SJCRH30 (cell line): ENCODE results near the gene CTNNA3. TPM values are rescaled to one million over a fixed set of nuclear protein-coding genes. Genes with fewer than 3 reads are reported as not detected.

Experiments used
- DNase-seq, 2 experiments: peaks; one replicate each; pipeline ENCODE4 v3.0.0-alpha.2; 2015 to 2020
- H3K27ac ChIP-seq: fragments of 250-450 bp; sonication (Bioruptor Pico); 2 replicates; pipeline ENCODE4 v1.5.1; 2020; ENCODE audit warnings: mild to moderate bottlenecking, moderate library complexity
- H3K27me3 ChIP-seq: fragments of 250-450 bp; sonication (Bioruptor Pico); 2 replicates; pipeline ENCODE4 v1.5.1; 2020; ENCODE audit warnings: mild to moderate bottlenecking, moderate library complexity
- H3K36me3 ChIP-seq: fragments of 250-450 bp; sonication (Bioruptor Pico); 2 replicates; pipeline ENCODE4 v1.5.1; 2020; ENCODE audit warnings: mild to moderate bottlenecking, moderate library complexity
- H3K4me1 ChIP-seq: fragments of 250-450 bp; sonication (Bioruptor Pico); 2 replicates; pipeline ENCODE4 v1.5.1; 2020; ENCODE audit warnings: mild to moderate bottlenecking, moderate library complexity
- H3K4me3 ChIP-seq: fragments of 250-450 bp; sonication (Bioruptor Pico); 2 replicates; pipeline ENCODE4 v1.5.1; 2020; ENCODE audit warnings: mild to moderate bottlenecking, moderate library complexity
- H3K9me3 ChIP-seq: fragments of 250-450 bp; sonication (Bioruptor Pico); replicated peaks from 2 replicates; pipeline ENCODE4 v1.5.1; 2020; ENCODE audit warnings: mild to moderate bottlenecking, moderate library complexity
- total RNA-seq: library from RNA; depleted of rRNA; stranded (reverse); fragments of >200 nt; shearing (Covaris generic); gene quantifications from 2 replicates; pipeline ENCODE4 v1.2.3, GENCODE V29; 2014

CTNNA3 gene
- total RNA-seq, 1 experiment from 2014 or later = 2.7 TPM

DNA sequence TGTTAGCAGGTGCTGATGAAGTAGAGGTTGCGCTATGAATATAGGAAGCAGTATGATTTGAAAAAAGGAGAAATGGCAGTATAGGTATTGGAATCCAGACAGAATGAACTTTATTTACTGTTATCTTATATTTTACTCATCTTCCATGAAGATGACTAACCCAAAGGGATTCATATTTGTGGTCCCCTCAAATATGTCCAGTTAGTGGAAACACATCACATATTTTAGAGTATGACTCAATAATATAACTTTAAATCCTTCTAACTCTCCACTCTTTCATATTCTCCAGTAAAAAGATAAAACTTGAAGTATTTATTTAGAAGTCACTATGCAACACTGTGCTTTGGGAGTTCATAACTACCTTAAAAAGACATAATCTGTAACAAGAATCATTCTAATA, 1056.6 kb downstream of the CTNNA3 start:
- Histone ChIP-seq H3K4me1 (peaks cover 7% of the 10 kb centered on the region), H3K27ac (no peak overlapping the region), H3K9me3 (no peaks in the 10 kb centered on the region), H3K27me3 (no peaks in the 10 kb centered on the region), H3K4me3 (no peak overlapping the region), H3K36me3 (no peaks in the 10 kb centered on the region)
- no peak for DNase-seq

DNA sequence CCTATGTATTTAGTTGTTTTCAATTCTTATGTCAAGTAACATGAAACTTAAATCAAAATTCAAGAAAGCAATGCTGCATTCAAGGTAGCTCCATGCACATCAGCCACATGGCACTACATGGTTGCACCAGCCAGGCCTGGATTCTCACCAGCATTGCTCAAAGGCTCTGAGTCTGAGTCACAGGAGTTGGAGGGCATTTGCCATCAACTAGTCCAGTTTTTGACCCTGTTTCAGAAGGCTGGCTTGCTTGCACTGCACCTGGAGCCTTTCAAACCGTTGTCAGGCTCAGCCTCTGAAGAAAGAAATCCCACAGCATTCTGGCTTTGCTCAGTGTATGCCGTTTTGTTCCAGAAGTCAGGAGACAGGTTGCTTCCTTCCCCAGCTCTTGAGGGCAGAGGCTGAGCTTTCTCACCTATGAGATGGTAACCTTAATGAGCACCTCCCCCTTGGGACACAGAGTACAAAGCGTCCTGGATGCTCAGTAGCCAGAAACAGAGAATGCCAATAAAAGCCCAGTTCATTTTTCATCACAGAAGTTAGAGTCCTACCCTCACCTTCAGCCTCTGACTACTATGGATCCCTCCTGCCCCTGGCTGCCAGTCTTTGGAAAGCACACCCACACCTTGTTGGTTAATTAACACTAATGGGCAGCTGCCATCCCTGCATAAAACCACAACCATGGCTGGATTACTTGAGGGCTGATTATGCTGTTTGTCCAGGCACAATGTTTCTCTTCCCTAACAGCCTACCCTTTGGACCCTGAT, 1058.5 kb downstream of the CTNNA3 start:
- peaks cover 7% of the 10 kb centered on the region for H3K4me1 ChIP-seq
- no peaks in the 10 kb centered on the region for H3K27me3 ChIP-seq
- no peak overlapping the region for H3K4me3 ChIP-seq
- H3K27ac ChIP-seq = no peak overlapping the region
- no peak for DNase-seq
- no peaks in the 10 kb centered on the region for H3K9me3 ChIP-seq
- H3K36me3 ChIP-seq = no peaks in the 10 kb centered on the region

DNA sequence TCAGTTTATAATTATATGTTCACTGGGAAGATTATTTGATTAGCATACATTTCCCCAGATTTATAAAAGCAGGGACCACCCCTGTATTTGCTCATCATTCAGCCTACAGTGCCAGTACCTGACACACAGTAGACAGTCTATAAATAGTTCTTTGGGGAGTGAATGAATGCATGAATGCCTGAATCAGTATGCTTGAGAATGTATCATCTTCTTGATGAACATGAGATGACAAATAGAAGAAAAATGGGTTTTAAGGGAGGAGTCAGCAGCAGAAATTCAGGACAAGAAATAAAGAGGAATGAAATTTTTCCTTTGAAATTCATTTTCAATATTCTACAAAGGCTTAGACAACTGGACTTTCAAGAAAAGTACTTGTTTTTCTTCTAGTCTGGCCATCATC, 1066.0 kb downstream of the CTNNA3 start:
- H3K27ac ChIP-seq = no peak overlapping the region
- no peak for DNase-seq
- no peak overlapping the region for H3K4me3 ChIP-seq

DNA sequence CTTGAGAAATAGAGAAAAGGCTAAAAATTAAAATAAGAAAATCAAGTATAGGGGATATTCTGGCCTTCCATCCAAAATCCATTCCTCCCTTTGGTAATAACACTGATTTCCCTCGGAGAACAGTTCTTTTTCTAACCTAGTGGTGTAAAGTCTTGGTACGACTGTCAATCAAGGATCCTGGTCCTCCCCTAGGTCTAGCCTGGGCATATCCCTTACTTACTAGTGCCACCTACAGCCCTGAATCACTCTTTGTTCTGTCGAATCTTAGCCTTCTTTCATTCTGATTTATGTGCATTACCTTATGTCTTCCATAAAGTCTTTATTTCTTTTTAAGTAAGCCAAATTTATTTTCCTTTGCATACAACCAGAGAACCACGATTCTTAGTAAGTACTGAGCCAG, 1068.8 kb downstream of the CTNNA3 start:
- Histone ChIP-seq H3K4me3 (no peak overlapping the region), H3K27me3 (no peaks in the 10 kb centered on the region), H3K36me3 (no peaks in the 10 kb centered on the region), H3K4me1 (peaks cover 17% of the 10 kb centered on the region), H3K27ac (peak overlapping the region; percentile 83; the same call in 1 of the 2 replicates), H3K9me3 (no peaks in the 10 kb centered on the region)
- DNase-seq = peak; percentile 32 to 63

More for the DNA sequence above, 1066.0 kb downstream of the CTNNA3 start:
- Histone ChIP-seq H3K36me3 (no peaks in the 10 kb centered on the region), H3K4me1 (peaks cover 17% of the 10 kb centered on the region), H3K27me3 (no peaks in the 10 kb centered on the region), H3K9me3 (no peaks in the 10 kb centered on the region)

DNA sequence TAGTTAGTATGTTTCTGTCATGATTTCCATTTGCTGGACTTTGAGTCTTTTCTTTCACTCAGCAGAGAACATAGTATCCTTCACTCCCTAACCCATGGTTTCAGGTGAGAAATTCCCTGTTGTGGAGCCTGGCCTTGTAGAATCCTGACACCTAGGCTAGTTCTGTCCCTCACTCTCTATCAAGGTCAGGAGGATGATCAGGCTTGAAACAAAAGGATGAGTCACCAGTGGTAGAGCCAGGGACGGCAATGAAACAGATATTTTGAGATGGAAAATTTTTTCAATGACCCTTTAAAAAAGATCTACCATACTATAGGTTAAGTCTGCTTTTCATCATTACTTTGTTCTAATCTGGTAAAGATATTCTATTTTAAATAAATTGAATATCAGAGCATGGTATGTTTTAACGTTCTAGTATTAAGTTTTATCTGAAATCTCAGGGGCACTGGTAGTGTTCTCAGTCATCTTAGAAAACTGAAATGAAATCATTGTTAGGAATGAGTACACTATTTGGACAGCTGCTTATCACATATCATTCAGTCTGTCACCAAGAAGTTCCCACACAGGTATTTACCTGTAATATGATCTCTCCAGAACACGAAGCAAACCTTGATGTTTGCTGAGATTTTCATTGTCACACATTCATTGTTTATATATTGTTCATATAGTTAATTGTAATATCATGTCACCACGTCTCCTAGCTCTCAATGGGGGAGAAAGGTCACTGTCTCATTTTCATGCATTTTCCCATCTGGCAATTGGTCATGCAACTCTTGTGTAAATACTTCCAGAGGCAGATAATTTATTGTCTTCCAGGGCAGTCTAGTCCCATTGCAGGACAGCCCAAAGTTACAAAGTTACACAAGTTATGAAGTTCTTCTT, 1070.0 kb downstream of the CTNNA3 start:
- peak overlapping the region; percentile 83 for H3K27ac ChIP-seq
- no peaks in the 10 kb centered on the region for H3K9me3 ChIP-seq
- no peaks in the 10 kb centered on the region for H3K36me3 ChIP-seq
- H3K27me3 ChIP-seq = no peaks in the 10 kb centered on the region
- H3K4me3 ChIP-seq = no peak overlapping the region
- peaks cover 17% of the 10 kb centered on the region for H3K4me1 ChIP-seq
- peak; percentile 18 to 68 for DNase-seq

DNA sequence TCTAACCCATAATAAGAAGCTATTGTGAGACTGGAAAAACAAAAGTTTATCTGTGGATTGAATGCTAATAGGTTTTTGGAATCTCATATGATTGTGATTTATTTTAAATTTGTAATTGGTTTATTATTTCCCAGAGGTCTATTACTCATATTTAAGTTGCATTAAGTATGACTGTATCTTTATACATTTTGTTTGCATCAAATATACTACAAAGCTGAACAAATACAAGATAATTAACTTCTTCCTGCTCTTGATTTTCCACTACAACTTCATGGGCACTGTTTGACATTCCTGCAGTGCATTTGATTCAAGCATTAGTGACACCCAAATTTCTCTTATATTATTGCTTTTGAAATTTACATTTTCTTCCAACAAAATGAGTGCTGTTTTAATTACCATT, 1073.9 kb downstream of the CTNNA3 start:
- Histone ChIP-seq H3K27ac (no peak overlapping the region), H3K9me3 (no peaks in the 10 kb centered on the region), H3K4me3 (no peak overlapping the region), H3K4me1 (peaks cover 17% of the 10 kb centered on the region), H3K36me3 (no peaks in the 10 kb centered on the region), H3K27me3 (no peaks in the 10 kb centered on the region)
- DNase-seq = no peak

DNA sequence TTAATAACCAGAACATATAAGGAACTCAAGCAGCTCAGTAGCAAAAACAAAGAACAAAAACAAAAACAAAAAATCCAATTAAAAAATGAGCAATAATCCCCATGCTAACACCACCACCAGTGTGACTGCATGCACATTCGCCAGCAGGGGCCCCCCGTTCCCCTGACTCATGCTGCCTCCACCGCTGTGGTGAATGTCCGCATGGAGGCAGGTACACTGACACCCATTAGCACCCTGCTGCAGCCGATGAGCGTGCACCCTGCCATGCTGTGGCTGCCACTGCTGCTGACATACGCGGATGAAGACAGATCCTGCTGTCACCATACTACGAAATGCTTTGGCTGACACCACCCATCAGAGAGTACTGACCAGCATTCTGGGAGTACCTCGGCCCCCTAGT, 1091.8 kb downstream of the CTNNA3 start:
- no peaks in the 10 kb centered on the region for H3K36me3 ChIP-seq
- no peaks in the 10 kb centered on the region for H3K27me3 ChIP-seq
- no peak overlapping the region for H3K27ac ChIP-seq
- H3K9me3 ChIP-seq = no peaks in the 10 kb centered on the region
- H3K4me3 ChIP-seq = no peak overlapping the region
- H3K4me1 ChIP-seq = no peaks in the 10 kb centered on the region
- no peak for DNase-seq

DNA sequence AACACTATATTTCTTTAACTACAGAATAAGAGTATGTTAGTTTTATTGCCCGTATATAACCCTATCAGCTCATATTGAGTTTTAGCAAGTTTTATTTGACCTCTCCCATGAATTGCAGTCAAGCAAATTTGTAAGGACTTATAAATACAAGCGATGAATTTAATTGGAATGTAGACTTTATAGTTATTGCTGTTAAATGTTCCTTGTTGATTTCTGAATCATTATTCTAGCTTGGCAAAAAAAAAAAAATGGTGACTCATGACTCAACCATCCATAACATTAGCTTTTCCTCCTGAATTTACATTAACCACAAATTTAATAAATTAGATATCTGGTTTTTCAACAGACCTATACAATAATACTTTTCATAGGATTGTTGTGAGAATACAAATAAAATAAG, 1104.1 kb downstream of the CTNNA3 start:
- no peaks in the 10 kb centered on the region for H3K36me3 ChIP-seq
- H3K9me3 ChIP-seq = no peaks in the 10 kb centered on the region
- H3K27me3 ChIP-seq = no peaks in the 10 kb centered on the region
- no peak for DNase-seq
- H3K27ac ChIP-seq = no peak overlapping the region
- H3K4me3 ChIP-seq = no peak overlapping the region
- H3K4me1 ChIP-seq = peaks cover 7% of the 10 kb centered on the region; the same call in 1 of the 2 replicates

DNA sequence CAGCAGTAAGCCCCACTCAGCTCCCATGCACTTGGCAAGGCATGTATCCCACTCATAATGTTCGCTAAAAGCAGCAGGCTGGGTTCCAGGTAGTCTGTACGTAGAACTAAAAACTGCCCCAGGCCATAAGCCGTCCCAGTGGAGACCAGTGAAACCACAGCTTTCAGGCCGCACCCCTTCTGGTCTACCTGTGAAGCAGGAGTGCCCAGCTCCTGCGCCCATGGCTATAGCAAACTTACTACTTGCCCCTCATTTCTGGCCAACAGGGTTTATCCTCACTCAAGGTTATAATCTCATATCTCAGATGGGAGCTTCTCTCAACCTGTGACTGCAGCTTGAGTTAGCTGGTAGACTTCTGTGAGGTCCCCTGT, 1108.3 kb downstream of the CTNNA3 start:
- Histone ChIP-seq H3K4me3 (no peak overlapping the region), H3K27me3 (no peaks in the 10 kb centered on the region), H3K4me1 (peaks cover 7% of the 10 kb centered on the region; the same call in 1 of the 2 replicates), H3K9me3 (no peaks in the 10 kb centered on the region), H3K27ac (no peak overlapping the region), H3K36me3 (no peaks in the 10 kb centered on the region)
- no peak for DNase-seq

DNA sequence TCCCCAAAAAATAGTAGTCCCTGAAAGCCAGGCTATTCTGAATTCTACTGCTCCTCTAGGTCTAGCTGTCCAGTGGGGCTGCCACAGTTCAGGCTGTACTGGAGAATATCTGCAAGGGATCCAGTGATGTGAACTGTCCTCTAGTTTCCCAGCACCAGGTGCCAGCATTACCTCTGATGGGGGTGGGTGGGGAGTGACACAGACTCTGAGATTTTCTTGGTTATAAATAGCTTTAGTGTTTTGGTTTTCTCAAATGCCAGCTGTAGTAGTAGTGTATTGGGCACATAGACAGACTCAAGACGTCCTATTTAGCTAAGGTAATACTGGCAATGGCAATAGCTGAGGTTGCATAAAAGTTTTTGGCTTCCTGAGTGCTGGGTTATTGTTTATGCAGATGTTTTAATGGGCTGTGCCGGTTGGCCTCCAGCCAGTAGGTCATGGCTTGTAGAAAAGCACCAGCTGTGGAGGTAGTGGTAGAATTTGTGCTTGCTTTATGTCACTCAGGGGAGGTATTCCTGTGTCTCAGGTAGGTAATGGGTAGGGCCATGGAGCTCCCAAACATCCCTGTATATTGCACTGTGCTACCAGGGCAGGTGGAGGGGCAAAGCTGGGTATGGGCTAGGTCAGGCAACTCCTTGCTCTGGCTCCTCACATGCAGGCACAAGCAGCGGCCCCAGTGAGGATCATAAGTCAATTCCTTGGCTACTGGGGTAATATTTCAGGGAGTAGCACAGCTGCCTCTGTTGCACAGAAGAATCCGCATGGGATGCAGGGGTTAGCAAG, 1108.9 kb downstream of the CTNNA3 start:
- peak in 1 of 2 experiments; percentile 31 for DNase-seq
- Histone ChIP-seq H3K36me3 (no peaks in the 10 kb centered on the region), H3K4me1 (peaks cover 7% of the 10 kb centered on the region; the same call in 1 of the 2 replicates), H3K9me3 (no peaks in the 10 kb centered on the region), H3K4me3 (no peak overlapping the region), H3K27me3 (no peaks in the 10 kb centered on the region), H3K27ac (no peak overlapping the region)

DNA sequence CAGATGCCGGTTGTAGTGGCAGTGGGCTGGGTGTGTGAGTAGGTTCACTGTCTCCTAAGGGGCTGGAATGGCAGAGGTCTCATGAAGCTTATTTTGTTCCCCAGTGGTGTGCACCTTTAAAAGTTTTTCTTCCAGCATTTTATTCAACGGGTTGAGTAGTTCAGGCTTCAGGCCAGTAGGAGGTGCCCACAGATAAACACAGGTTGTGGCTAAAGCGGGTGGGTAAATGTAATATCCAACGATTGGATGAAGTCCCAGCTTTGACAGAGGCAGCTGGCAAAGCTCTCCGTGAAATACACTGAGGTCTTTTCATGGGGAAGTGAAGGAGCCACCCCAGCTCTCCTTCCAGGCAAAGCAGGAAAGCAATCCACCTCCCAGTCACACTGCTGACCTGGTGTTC, 1109.9 kb downstream of the CTNNA3 start:
- H3K4me1 ChIP-seq = no peaks in the 10 kb centered on the region
- DNase-seq = peak; percentile 14 to 52
- no peak overlapping the region for H3K27ac ChIP-seq
- no peaks in the 10 kb centered on the region for H3K36me3 ChIP-seq
- no peaks in the 10 kb centered on the region for H3K27me3 ChIP-seq
- no peaks in the 10 kb centered on the region for H3K9me3 ChIP-seq
- no peak overlapping the region for H3K4me3 ChIP-seq

DNA sequence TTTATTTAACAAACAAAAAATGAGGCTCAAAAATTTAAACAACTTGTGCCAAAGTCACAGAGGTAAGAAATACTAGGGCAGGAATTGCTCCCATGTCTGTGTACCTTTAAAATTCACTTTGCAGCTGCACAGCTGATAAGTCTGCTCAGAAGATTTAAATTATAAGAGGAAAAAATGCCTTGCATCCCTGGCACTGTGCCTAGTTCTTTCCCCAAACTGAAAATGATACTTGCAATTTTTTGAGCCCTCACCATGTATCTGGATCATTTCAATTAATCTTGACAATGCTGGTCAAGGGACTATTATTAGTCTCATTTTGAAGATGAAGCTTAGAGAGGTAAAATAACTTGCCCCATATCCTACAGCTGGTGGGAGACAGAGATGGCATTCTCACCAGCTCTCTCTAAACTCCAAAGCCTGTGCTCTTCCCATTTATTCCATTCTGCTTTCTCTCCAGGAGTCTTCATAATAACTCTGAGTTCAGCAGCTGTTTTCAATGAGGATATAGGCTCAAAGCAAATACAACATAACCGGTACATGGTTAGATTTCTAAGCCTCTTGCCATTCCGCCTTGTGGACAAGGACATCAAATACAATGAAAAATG, 1120.6 kb downstream of the CTNNA3 start:
- peak in 1 of 2 experiments; percentile 6 for DNase-seq
- Histone ChIP-seq H3K4me1 (no peaks in the 10 kb centered on the region), H3K4me3 (no peak overlapping the region), H3K9me3 (no peaks in the 10 kb centered on the region), H3K27me3 (no peaks in the 10 kb centered on the region), H3K27ac (no peak overlapping the region), H3K36me3 (no peaks in the 10 kb centered on the region)

DNA sequence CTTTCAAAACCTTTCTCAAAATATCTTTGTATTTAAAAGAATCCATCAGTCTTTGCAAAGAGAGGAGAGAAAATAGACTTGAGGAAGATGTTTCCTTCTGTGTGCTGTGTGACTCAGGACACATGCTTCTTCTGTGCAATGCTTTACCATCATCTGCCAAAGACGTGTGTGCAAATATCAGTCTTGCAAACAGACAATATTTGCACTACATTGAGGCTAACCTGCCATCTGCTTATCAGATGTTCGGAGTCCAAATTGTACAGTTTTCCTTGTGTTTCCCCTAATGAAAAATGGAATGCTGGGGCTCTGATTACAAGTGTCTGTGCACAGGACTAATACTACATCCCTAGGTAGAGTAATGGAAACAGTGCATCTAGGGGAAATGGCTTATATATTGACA, 1123.3 kb downstream of the CTNNA3 start:
- no peaks in the 10 kb centered on the region for H3K4me1 ChIP-seq
- H3K9me3 ChIP-seq = no peaks in the 10 kb centered on the region
- H3K36me3 ChIP-seq = no peaks in the 10 kb centered on the region
- H3K27me3 ChIP-seq = no peaks in the 10 kb centered on the region
- H3K27ac ChIP-seq = no peak overlapping the region
- no peak overlapping the region for H3K4me3 ChIP-seq
- DNase-seq = no peak

DNA sequence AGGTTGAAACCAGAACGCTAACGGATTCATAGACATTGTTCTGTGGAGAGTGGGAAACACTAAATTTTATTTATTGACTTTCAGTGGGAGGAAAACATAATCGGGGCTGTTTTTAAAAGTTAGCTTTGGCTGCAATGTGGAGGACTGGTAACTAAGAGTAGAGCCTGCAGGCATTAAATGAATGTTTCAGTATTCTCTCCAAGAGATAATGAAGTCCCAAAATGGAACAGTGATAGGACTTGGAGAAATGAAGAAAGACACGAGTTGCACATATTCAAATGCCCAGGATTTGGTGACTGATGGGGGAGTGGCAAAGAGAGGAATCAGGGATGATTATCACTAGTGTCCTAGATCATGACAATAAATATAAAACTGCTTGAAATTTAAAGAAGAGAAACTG, 1130.0 kb downstream of the CTNNA3 start:
- no peak overlapping the region for H3K4me3 ChIP-seq
- H3K4me1 ChIP-seq = no peaks in the 10 kb centered on the region
- H3K27ac ChIP-seq = no peak overlapping the region
- no peak for DNase-seq
- H3K27me3 ChIP-seq = no peaks in the 10 kb centered on the region
- no peaks in the 10 kb centered on the region for H3K36me3 ChIP-seq
- no peaks in the 10 kb centered on the region for H3K9me3 ChIP-seq
